ENCODE measurements around the gene JAZF1. TPM values are rescaled to one million over a fixed set of nuclear protein-coding genes. Genes with fewer than 3 reads are reported as not detected.

The JAZF1 gene
- total and polyA plus RNA-seq, 2 of the 4 experiments (the other 2 are of a cell fraction), result 8.4 to 10.5 TPM

- no peak for TF ChIP-seq CHD1 (IDR thresholded peaks at IDR 0.05; ENCODE audit: low read depth, low read length)
- TF ChIP-seq, protein P1, sequence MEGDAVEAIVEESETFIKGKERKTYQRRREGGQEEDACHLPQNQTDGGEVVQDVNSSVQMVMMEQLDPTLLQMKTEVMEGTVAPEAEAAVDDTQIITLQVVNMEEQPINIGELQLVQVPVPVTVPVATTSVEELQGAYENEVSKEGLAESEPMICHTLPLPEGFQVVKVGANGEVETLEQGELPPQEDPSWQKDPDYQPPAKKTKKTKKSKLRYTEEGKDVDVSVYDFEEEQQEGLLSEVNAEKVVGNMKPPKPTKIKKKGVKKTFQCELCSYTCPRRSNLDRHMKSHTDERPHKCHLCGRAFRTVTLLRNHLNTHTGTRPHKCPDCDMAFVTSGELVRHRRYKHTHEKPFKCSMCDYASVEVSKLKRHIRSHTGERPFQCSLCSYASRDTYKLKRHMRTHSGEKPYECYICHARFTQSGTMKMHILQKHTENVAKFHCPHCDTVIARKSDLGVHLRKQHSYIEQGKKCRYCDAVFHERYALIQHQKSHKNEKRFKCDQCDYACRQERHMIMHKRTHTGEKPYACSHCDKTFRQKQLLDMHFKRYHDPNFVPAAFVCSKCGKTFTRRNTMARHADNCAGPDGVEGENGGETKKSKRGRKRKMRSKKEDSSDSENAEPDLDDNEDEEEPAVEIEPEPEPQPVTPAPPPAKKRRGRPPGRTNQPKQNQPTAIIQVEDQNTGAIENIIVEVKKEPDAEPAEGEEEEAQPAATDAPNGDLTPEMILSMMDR (conservative IDR thresholded peaks at IDR 0.05; ENCODE audit: low read depth, low read length), result no peak
- no peak for TF ChIP-seq NFE2L2 (IDR thresholded peaks at IDR 0.05; ENCODE audit: low read depth, low read length)
- no peak overlapping the region for H3K4ac ChIP-seq (ENCODE audit: low read depth, low read length)
- no peak overlapping the region for H2AK9ac ChIP-seq (replicated peaks; ENCODE audit: low read depth, low read length, poor library complexity)
- no peaks in the 10 kb centered on the region for H3K9me3 ChIP-seq (ENCODE audit: control insufficient read depth, insufficient read depth, low read length)
- WGBS, 2 experiments (ENCODE audit: extremely low coverage in 2 of 2, insufficient read length in 1 of 2), result 82% methylated on average over 2 of the region's 6 CpGs; no CpG with 5 or more reads in 1 of the 2 experiments
- POLR2A ChIA-PET (ENCODE audit: unreplicated experiment), result no interaction called here
- no peaks in the 10 kb centered on the region for H3K27me3 ChIP-seq (ENCODE audit: control insufficient read depth, insufficient read depth, low read length)
- no peak for ATAC-seq (ENCODE audit: low read depth)
- H3K23ac ChIP-seq (ENCODE audit: low read depth, low read length), result no peak overlapping the region
- no peak overlapping the region for H2BK20ac ChIP-seq (ENCODE audit: low read depth, low read length)
- peaks cover 14 to 34% of the 10 kb centered on the region in 2 experiments; a peak in 3 of 4 replicates for H3K79me1 ChIP-seq (ENCODE audit: low read depth in 1 of 2, low read length in 2 of 2)
- intact Hi-C loops (cut with micrococcal nuclease), result loop anchor here (5.0 kb wide), 1 partner anchor 33 kb away; no protein-coding TSS in a partner anchor
- no peak overlapping the region for H4K91ac ChIP-seq (ENCODE audit: insufficient read depth, low read depth, low read length)
- H3K9ac ChIP-seq (ENCODE audit: low read depth, low read length), result no peak overlapping the region
- H3K14ac ChIP-seq (replicated peaks; ENCODE audit: low read depth, low read length), result no peak overlapping the region
- in situ Hi-C loops (cut with MboI; ENCODE audit: low sequenced_read_pairs), result no loop called here
- peaks cover 8% of the 10 kb centered on the region for H3K9me1 ChIP-seq (ENCODE audit: insufficient read depth, low read length)
- no peak overlapping the region for H2AFZ ChIP-seq (replicated peaks; ENCODE audit: low read length, poor library complexity)
- dilution Hi-C loops (cut with HindIII; ENCODE audit: low sequenced_read_pairs, unreplicated experiment), result no loop called here
- no peak overlapping the region for H2BK15ac ChIP-seq (ENCODE audit: low read depth, low read length)
- H2BK5ac ChIP-seq (ENCODE audit: low read depth, low read length, poor library complexity, severe bottlenecking), result no peak overlapping the region
- CTCF ChIA-PET, result no interaction called here
- no peak overlapping the region for H4K5ac ChIP-seq (ENCODE audit: low read depth, low read length)
- no TSS peak for BruUV-seq (replicated peaks)
- no peak overlapping the region for H4K8ac ChIP-seq (ENCODE audit: low read depth in 2 of 2, low read length in 2 of 2)
- no peak overlapping the region for H2BK120ac ChIP-seq (ENCODE audit: low read depth, low read length)
- H3K18ac ChIP-seq (ENCODE audit: low read depth, low read length), result no peak overlapping the region
- no peak for DNase-seq
- H3K36me3 ChIP-seq (ENCODE audit: control insufficient read depth, insufficient read depth, low read length), result peaks cover 2% of the 10 kb centered on the region; the same call in 1 of the 2 replicates
- no peak overlapping the region for H3K27ac ChIP-seq (ENCODE audit: insufficient read depth, low read length)
- H3K56ac ChIP-seq (ENCODE audit: extremely low read depth, insufficient read depth, low read length), result no peak overlapping the region
- no peak overlapping the region for H3K4me2 ChIP-seq (ENCODE audit: low read depth, low read length)
- H3K4me1 ChIP-seq (ENCODE audit: control insufficient read depth, insufficient read depth, low read length), result no peaks in the 10 kb centered on the region
- no peak overlapping the region for H2AK5ac ChIP-seq (ENCODE audit: low read depth, low read length)
- H3K4me3 ChIP-seq (ENCODE audit: insufficient read depth, low read depth, low read length), result no peak overlapping the region
- peaks cover 7% of the 10 kb centered on the region; the same call in 1 of the 2 replicates for H4K20me1 ChIP-seq (ENCODE audit: insufficient read depth, low read length)
Observed at GRCh38 chr7:27969346-27969745, 211.2 kb downstream of the JAZF1 start.

Measured in IMR-90 (cell line).